K562 (cell line): Measurements from ENCODE around the gene NTM.

Experiments used
- CEBPB ChIP-seq: fragments of 450-650 bp; IDR thresholded peaks from 2 replicates; pipeline ENCODE4 v1.6.1; 2016; ENCODE audit warnings: missing genetic modification characterization, missing compliant biosample characterization
- CTCF ChIP-seq, 3 experiments: IDR thresholded peaks in 2 of 3; conservative IDR thresholded peaks in 1 of 3; 2 replicates each; pipeline ENCODE4 v1.5.1; 2011 to 2012; ENCODE audit warnings: low read length in 3 of 3, mild to moderate bottlenecking in 3 of 3, control low read depth in 2 of 3, improper control_type of control experiment in 1 of 3, inconsistent platforms in 1 of 3, low read depth in 1 of 3, mixed read lengths in 1 of 3, moderate library complexity in 1 of 3; ENCODE audit not compliant: insufficient read depth in 2 of 3
- E2F8 ChIP-seq: fragments of 450-650 bp; IDR thresholded peaks from 2 replicates; pipeline ENCODE4 v1.7.1; 2018; ENCODE audit warnings: mild to moderate bottlenecking, low read depth; ENCODE audit not compliant: partially characterized antibody
- IRF2 ChIP-seq: sonication (generic); formaldehyde crosslinking; IDR thresholded peaks from 2 replicates; pipeline ENCODE4 v1.8.1; 2022; ENCODE audit warnings: mild to moderate bottlenecking, missing genetic modification reagents
- JUNB ChIP-seq: fragments of 450-650 bp; formaldehyde crosslinking; conservative IDR thresholded peaks from 2 replicates; pipeline ENCODE4 v1.4.0; 2020; ENCODE audit warnings: mild to moderate bottlenecking
- LARP7 ChIP-seq: fragments of 450-650 bp; IDR thresholded peaks from 2 replicates; pipeline ENCODE4 v1.6.1; 2016
- MCM5 ChIP-seq: fragments of 450-650 bp; IDR thresholded peaks from 2 replicates; pipeline ENCODE4 v1.6.1; 2016; ENCODE audit warnings: low read depth
- NFE2 ChIP-seq: IDR thresholded peaks from 2 replicates; pipeline ENCODE4 v1.6.1; 2014; ENCODE audit warnings: antibody characterized with exemption, low read depth
- SIRT6 ChIP-seq: IDR thresholded peaks from one replicate; pipeline ENCODE4 v1.6.1; 2012; ENCODE audit warnings: low read depth, mild to moderate bottlenecking, control low read depth, inconsistent platforms, low read length, moderate library complexity
- ZNF551 ChIP-seq: fragments of 250-450 bp; sonication (Bioruptor Pico); IDR thresholded peaks from 2 replicates; pipeline ENCODE4 v1.5.0; 2021; ENCODE audit warnings: mild to moderate bottlenecking, moderate library complexity
- TF ChIP-seq, protein P1 (sequence below): sonication (generic); formaldehyde crosslinking; IDR thresholded peaks from 2 replicates; pipeline ENCODE4 v1.8.1; 2023; ENCODE audit warnings: mild to moderate bottlenecking, missing genetic modification reagents

DNA sequence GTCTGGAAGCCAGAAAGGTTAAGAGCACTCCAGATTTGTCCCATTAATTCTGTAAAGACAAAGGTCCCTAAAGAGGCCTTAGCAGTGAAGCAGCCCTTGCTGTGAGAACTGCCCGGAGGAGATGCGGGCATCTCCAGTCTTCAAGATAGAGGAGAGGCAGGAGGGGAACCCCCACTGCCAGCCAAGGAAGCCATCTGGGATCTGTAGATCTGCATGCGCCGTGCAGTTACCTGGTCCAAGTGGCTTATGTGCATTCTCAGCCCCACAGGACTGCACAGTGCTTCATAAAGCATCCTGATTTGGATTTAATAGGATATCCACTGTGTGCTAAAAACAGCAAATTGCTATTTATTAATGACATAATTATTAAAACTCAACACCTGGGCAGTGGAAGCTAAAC is 834.6 kb downstream of the NTM start:
- TF ChIP-seq CEBPB (tag) (no peak), E2F8 (no peak), CTCF (IDR thresholded peaks at IDR 0.05 in 2 of 3, conservative IDR thresholded peaks at IDR 0.05 in 1 of 3; ENCODE audit: insufficient read depth in 2 of 3, low read depth in 1 of 3, low read length in 3 of 3) (no peak), LARP7 (no peak), ZNF551 (CRISPR knock-in tag) (no peak), SIRT6 (no peak), IRF2 (CRISPR knock-in tag) (no peak), MCM5 (no peak), JUNB (CRISPR knock-in tag) (no peak), NFE2 (no peak)
- TF ChIP-seq, protein P1, sequence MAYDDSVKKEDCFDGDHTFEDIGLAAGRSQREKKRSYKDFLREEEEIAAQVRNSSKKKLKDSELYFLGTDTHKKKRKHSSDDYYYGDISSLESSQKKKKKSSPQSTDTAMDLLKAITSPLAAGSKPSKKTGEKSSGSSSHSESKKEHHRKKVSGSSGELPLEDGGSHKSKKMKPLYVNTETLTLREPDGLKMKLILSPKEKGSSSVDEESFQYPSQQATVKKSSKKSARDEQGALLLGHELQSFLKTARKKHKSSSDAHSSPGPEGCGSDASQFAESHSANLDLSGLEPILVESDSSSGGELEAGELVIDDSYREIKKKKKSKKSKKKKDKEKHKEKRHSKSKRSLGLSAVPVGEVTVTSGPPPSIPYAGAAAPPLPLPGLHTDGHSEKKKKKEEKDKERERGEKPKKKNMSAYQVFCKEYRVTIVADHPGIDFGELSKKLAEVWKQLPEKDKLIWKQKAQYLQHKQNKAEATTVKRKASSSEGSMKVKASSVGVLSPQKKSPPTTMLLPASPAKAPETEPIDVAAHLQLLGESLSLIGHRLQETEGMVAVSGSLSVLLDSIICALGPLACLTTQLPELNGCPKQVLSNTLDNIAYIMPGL (CRISPR knock-in tag) = no peak
